ENCODE measurements around the gene UBE2E2. TPM values are rescaled to one million over a fixed set of nuclear protein-coding genes. Genes with fewer than 3 reads are reported as not detected.

UBE2E2 gene
- total RNA-seq, 1 experiment from 2014 or later: 45.0 TPM

DNA sequence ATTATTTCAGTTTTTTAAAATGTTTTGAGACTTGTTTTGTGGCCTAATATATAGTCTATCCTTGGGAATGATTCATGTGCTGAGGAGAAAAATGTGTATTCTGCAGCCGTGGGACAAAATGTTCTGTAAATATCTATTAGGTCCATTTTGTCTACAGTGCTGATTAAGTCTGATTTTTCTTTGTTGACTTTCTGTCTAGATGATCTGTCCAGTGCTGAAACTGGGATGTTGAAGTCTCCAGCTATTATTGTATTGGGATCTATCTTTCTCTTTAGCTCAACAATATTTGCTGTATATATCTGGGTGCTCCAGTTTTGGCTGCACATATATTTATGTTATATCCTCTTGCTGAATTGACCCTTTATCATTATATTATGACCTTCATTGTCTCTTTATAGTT lies 85.2 kb downstream of the UBE2E2 start:
- DNase-seq (ENCODE audit: low read depth in 1 of 2, low spot score in 2 of 2): no peak
- Histone ChIP-seq H3K27me3 (replicated peaks) (no peaks in the 10 kb centered on the region), H3K4me1 (replicated peaks) (no peaks in the 10 kb centered on the region), H3K36me3 (no peaks in the 10 kb centered on the region), H3K4me3 (no peak overlapping the region), H3K9me3 (replicated peaks) (peaks cover 3% of the 10 kb centered on the region; the same call in 1 of the 2 replicates), H3K27ac (no peak overlapping the region)

DNA sequence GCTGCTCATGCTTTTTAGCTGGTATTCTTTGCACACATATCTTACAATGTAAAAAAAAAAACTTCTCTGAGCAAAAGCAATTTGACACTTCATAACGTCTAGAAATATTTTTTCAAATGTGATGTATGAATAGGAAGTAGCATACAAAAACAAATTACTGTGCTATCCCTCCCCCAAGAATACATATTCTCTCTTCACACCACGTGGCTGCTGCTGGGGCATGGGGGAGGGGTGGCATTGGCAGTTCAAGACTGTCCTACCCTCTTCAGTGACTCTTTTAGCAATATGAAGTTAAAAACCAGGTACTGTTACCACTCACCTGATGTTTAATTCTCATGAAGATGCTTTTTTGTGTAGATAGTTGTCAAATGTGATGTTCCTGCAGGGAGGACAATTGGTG lies 85.6 kb downstream of the UBE2E2 start:
- peaks cover 3% of the 10 kb centered on the region; the same call in 1 of the 2 replicates for H3K9me3 ChIP-seq (replicated peaks)
- no peak overlapping the region for H3K4me3 ChIP-seq
- H3K27me3 ChIP-seq (replicated peaks): no peaks in the 10 kb centered on the region
- H3K4me1 ChIP-seq (replicated peaks): no peaks in the 10 kb centered on the region
- no peak overlapping the region for H3K27ac ChIP-seq
- DNase-seq (ENCODE audit: low read depth in 1 of 2, low spot score in 2 of 2): no peak
- H3K36me3 ChIP-seq: no peaks in the 10 kb centered on the region

DNA sequence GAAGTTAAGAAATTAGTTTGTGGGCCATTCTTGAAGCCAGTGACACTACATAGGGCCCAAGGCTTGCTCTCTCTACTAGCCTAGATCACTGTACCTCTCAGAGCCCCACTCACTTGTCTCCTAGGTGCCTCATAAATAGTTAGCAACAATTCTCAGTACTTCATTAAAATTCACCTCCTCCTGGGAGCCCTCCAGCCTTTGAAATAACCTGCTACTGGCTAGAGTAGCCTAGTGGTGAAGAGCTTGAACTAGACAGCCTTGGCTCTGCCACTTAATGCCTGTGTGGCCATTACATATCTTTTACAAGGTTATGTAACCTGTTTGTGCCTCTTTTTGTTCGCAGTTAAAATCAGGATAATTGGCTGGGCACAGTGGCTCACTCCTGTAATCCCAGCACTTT lies 89.3 kb downstream of the UBE2E2 start:
- H3K4me1 ChIP-seq (replicated peaks): no peaks in the 10 kb centered on the region
- DNase-seq (ENCODE audit: low read depth in 1 of 2, low spot score in 2 of 2): no peak

GRCh38 chr3:23294770-23295387 lies 91.8 kb downstream of the UBE2E2 start:
- no peaks in the 10 kb centered on the region for H3K27me3 ChIP-seq (replicated peaks)
- no peak overlapping the region for H3K4me3 ChIP-seq
- H3K4me1 ChIP-seq (replicated peaks): no peaks in the 10 kb centered on the region
- H3K36me3 ChIP-seq: no peaks in the 10 kb centered on the region
- DNase-seq (ENCODE audit: low read depth in 1 of 2, low spot score in 2 of 2): no peak
- H3K27ac ChIP-seq: no peak overlapping the region
- H3K9me3 ChIP-seq (replicated peaks): no peaks in the 10 kb centered on the region

More for the DNA sequence above, 89.3 kb downstream of the UBE2E2 start:
- no peak overlapping the region for H3K27ac ChIP-seq
- no peaks in the 10 kb centered on the region; the same call in 1 of the 2 replicates for H3K9me3 ChIP-seq (replicated peaks)
- H3K27me3 ChIP-seq (replicated peaks): no peaks in the 10 kb centered on the region
- no peak overlapping the region for H3K4me3 ChIP-seq
- H3K36me3 ChIP-seq: no peaks in the 10 kb centered on the region

DNA sequence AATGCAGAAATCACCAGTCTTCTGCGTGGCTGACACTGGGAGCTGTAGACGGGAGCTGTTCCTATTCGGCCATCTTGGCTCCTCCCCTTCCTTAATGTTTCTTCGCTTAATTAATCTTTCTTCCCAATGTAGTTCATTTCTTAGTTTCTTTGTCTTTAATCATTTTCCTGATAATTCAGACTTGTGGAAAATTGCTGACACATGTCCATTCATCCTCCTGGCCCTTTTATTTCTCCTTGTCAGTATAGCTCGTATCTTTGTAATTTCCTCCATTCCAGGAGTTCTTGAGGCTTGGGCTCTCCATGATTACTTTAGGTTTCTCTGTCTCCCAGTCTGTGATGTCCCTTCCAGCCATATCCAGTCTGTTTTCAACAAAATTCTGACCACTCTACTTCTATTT lies 98.7 kb downstream of the UBE2E2 start:
- no peaks in the 10 kb centered on the region for H3K4me1 ChIP-seq (replicated peaks)
- no peaks in the 10 kb centered on the region for H3K27me3 ChIP-seq (replicated peaks)
- H3K36me3 ChIP-seq: no peaks in the 10 kb centered on the region
- H3K9me3 ChIP-seq (replicated peaks): no peaks in the 10 kb centered on the region; the same call in 1 of the 2 replicates
- DNase-seq (ENCODE audit: low read depth in 1 of 2, low spot score in 2 of 2): no peak
- H3K27ac ChIP-seq: no peak overlapping the region
- H3K4me3 ChIP-seq: no peak overlapping the region

GRCh38 chr3:23302271-23302670 lies 99.1 kb downstream of the UBE2E2 start:
- H3K4me3 ChIP-seq: no peak overlapping the region
- H3K27me3 ChIP-seq (replicated peaks): no peaks in the 10 kb centered on the region
- H3K9me3 ChIP-seq (replicated peaks): no peaks in the 10 kb centered on the region; the same call in 1 of the 2 replicates
- no peaks in the 10 kb centered on the region for H3K4me1 ChIP-seq (replicated peaks)
- DNase-seq (ENCODE audit: low read depth in 1 of 2, low spot score in 2 of 2): no peak
- H3K36me3 ChIP-seq: no peaks in the 10 kb centered on the region
- no peak overlapping the region for H3K27ac ChIP-seq

GRCh38 chr3:23303601-23304217 lies 100.6 kb downstream of the UBE2E2 start:
- Histone ChIP-seq H3K36me3 (no peaks in the 10 kb centered on the region), H3K4me3 (no peak overlapping the region), H3K9me3 (replicated peaks) (no peaks in the 10 kb centered on the region; the same call in 1 of the 2 replicates), H3K27me3 (replicated peaks) (no peaks in the 10 kb centered on the region), H3K27ac (no peak overlapping the region), H3K4me1 (replicated peaks) (no peaks in the 10 kb centered on the region)
- DNase-seq (ENCODE audit: low read depth in 1 of 2, low spot score in 2 of 2): no peak

- Histone ChIP-seq H3K9me3 (replicated peaks) (no peaks in the 10 kb centered on the region; the same call in 1 of the 2 replicates), H3K4me1 (replicated peaks) (no peaks in the 10 kb centered on the region), H3K36me3 (no peaks in the 10 kb centered on the region), H3K27ac (no peak overlapping the region), H3K4me3 (no peak overlapping the region), H3K27me3 (replicated peaks) (no peaks in the 10 kb centered on the region)
- no peak for DNase-seq (ENCODE audit: low read depth in 1 of 2, low spot score in 2 of 2)
Observed at GRCh38 chr3:23304424-23304823, 101.3 kb downstream of the UBE2E2 start.

- Histone ChIP-seq H3K4me3 (no peak overlapping the region), H3K9me3 (replicated peaks) (no peaks in the 10 kb centered on the region), H3K27ac (no peak overlapping the region), H3K4me1 (replicated peaks) (no peaks in the 10 kb centered on the region), H3K36me3 (no peaks in the 10 kb centered on the region), H3K27me3 (replicated peaks) (no peaks in the 10 kb centered on the region)
- no peak for DNase-seq (ENCODE audit: low read depth in 1 of 2, low spot score in 2 of 2)
Observed at GRCh38 chr3:23308986-23309625, 106.0 kb downstream of the UBE2E2 start.

DNA sequence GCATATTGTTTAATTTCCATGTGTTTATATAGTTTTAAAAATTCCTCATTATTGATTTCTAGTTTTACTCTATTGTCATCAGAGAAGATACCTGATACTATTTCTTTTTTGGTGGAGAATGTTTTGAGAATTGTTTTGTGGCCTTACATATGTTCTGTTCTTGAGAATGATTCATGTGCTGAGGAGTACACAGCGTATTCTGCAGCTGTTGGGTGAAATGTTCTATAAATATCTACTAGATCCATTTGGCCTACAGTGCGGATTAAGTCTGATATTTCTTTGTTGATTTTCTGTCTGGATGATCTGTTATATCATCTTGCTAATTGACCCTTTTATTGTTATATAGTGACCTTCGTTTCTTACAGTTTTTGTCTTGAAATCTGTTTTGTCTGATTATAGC lies 109.7 kb downstream of the UBE2E2 start:
- Histone ChIP-seq H3K36me3 (no peaks in the 10 kb centered on the region), H3K4me3 (no peak overlapping the region), H3K27ac (no peak overlapping the region), H3K4me1 (replicated peaks) (no peaks in the 10 kb centered on the region; the same call in 1 of the 2 replicates), H3K9me3 (replicated peaks) (no peaks in the 10 kb centered on the region), H3K27me3 (replicated peaks) (no peaks in the 10 kb centered on the region)
- DNase-seq (ENCODE audit: low read depth in 1 of 2, low spot score in 2 of 2): no peak

DNA sequence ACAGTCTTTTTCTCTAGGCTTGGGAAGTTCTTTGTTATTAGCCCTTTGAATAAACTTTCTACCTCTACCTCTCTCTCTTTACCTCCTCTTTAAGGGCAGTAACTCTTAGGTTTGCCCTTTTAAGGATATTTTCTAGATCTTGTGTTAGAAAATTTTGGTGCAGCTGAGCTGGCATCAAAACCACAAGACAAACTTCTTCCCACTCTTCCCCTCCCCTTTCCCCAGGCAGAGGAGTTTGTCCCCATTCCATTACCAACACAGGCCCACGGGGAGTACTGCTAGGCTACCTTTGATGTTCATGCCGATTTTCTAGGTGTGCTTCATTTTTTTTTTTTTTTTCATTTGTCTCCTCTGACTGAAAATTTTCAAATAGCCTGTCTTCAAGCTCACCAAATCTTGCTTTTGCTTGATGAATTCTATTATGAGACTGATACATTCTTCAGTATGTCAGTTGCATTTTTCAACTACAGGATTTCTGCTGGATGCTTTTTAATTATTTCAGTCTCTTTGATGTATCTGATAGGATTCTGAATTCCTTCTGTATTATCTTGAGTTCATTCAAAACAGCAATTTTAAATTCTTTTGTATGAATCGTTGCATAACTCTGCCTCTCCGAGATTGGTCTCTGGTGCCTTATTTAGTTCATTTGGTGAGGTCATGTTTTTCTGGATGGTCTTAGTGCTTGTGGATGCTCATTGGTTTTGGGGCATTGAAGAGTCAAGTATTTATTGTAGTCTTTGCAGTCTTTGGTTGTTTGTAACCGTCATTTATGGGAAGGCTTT lies 112.0 kb downstream of the UBE2E2 start:
- no peak overlapping the region for H3K27ac ChIP-seq
- DNase-seq (ENCODE audit: low read depth in 1 of 2, low spot score in 2 of 2): no peak

DNA sequence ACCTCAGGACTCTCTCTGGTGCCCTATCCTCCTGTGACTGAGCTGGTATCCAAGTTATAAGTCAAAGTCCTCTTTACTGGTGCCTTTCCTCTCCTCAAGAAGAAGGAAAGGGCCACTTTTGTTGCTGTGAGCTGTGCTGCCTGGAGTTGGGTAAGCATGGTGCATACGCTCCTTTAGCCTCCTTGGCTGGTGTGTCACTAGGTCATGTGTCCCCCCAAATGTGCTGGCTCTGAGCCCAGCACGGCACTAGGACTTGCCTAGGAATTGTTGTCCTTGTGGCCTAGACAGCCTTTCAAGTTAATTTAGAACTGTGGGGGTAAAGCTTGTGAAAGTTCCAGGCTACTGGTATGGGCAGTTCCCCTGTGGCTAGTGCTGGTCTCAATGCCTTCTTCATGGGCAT lies 113.8 kb downstream of the UBE2E2 start:
- no peak overlapping the region for H3K27ac ChIP-seq
- H3K36me3 ChIP-seq: no peaks in the 10 kb centered on the region
- H3K27me3 ChIP-seq (replicated peaks): no peaks in the 10 kb centered on the region
- no peaks in the 10 kb centered on the region; the same call in 1 of the 2 replicates for H3K4me1 ChIP-seq (replicated peaks)
- H3K4me3 ChIP-seq: no peak overlapping the region
- H3K9me3 ChIP-seq (replicated peaks): no peaks in the 10 kb centered on the region
- no peak for DNase-seq (ENCODE audit: low read depth in 1 of 2, low spot score in 2 of 2)

More for the DNA sequence above, 112.0 kb downstream of the UBE2E2 start:
- Histone ChIP-seq H3K4me3 (no peak overlapping the region), H3K9me3 (replicated peaks) (no peaks in the 10 kb centered on the region), H3K4me1 (replicated peaks) (no peaks in the 10 kb centered on the region; the same call in 1 of the 2 replicates), H3K36me3 (no peaks in the 10 kb centered on the region), H3K27me3 (replicated peaks) (no peaks in the 10 kb centered on the region)

DNA sequence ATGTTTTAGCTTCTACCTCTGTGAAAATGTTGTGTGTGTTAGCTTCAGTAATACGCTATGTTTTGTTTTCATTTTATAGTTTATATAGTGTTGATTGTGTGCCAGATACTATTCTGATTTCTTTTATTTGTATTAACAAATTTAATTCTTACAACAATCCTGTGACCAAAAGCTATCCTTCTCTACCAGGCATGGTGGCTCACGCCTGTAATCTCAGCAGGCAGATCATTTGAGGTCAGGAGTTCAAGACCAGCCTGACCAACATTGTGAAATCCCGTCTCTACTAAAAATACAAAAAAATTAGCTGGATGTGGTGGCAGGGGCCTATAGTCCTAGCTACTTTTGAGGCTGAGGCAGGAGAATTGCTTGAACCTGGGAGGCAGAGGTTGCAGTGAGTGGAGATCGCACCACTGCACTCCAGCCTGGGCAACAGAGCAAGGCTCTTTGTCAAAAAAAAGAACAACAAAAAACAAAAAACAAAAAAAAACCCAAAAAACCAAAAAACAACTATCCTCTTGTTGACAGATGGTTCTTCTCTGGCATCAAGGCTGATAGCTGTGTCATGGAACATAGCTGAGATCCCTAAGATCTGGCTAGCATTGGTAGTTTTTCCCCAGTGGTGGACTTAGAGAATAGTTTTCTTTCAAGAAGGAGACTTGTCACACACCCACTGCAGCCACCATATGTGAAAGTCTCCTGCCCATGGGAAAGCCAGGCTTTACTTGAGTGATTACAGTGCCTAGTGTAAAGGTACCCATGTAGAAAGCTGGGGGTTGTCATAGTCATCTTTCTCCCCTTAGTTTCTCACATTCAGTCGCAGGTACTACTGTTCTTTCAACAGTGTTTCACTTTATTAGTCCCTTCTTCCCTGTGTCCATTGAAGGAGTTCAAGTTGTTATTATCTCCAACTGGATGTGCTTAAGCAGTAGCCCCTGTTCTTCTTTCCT lies 116.5 kb downstream of the UBE2E2 start:
- Histone ChIP-seq H3K27me3 (replicated peaks) (no peaks in the 10 kb centered on the region), H3K36me3 (no peaks in the 10 kb centered on the region), H3K4me1 (replicated peaks) (no peaks in the 10 kb centered on the region; the same call in 1 of the 2 replicates), H3K4me3 (no peak overlapping the region), H3K9me3 (replicated peaks) (no peaks in the 10 kb centered on the region), H3K27ac (no peak overlapping the region)
- DNase-seq (ENCODE audit: low read depth in 1 of 2, low spot score in 2 of 2): no peak
